Liver (tissue), 9 donors: ENCODE results near the gene GRSF1. TPM values are rescaled to one million over a fixed set of nuclear protein-coding genes. Genes with fewer than 3 reads are reported as not detected.
A peak's percentile ranks its signal among the peaks of the same experiment; 100 is the strongest.
"Not testable (repeated sequence)": the region's sequence is repeated elsewhere in the genome, so short reads cannot be mapped to it uniquely, and the experiment has no call there.

ENCODE experiments used
- DNase-seq: peaks from one replicate; pipeline ENCODE4 v3.0.0-alpha.2; 2017; ENCODE audit warnings: low spot score
- H3K27ac ChIP-seq, 2 donors: one replicate each; pipeline ENCODE4 v1.7.0; 2013; ENCODE audit warnings: inconsistent platforms in 2 of 2, low read length in 2 of 2, control low read depth in 1 of 2, low read depth in 1 of 2, mild to moderate bottlenecking in 1 of 2
- H3K27me3 ChIP-seq, 4 donors: one replicate each; pipeline versions ENCODE4 v1.6.1 to v1.7.0; 2013; ENCODE audit warnings: low read length in 3 of 4, inconsistent platforms in 1 of 4, mild to moderate bottlenecking in 1 of 4, moderate library complexity in 1 of 4; ENCODE audit not compliant: control insufficient read depth in 4 of 4, insufficient read depth in 4 of 4
- H3K36me3 ChIP-seq, 4 donors: one replicate each; pipeline versions ENCODE4 v1.6.1 to v1.7.0; 2013; ENCODE audit warnings: low read length in 3 of 4, mild to moderate bottlenecking in 3 of 4, low read depth in 1 of 4, moderate library complexity in 1 of 4; ENCODE audit not compliant: control insufficient read depth in 4 of 4, insufficient read depth in 3 of 4
- H3K4me1 ChIP-seq, 4 donors: one replicate each; pipeline versions ENCODE4 v1.6.1 to v1.7.0; 2013; ENCODE audit warnings: low read length in 3 of 4, mild to moderate bottlenecking in 3 of 4, moderate library complexity in 1 of 4; ENCODE audit not compliant: control insufficient read depth in 4 of 4, insufficient read depth in 4 of 4
- H3K4me3 ChIP-seq, 3 donors: one replicate each; pipeline versions ENCODE4 v1.6.1 to v1.7.0; 2013; ENCODE audit warnings: low read length in 3 of 3, control low read depth in 1 of 3, low read depth in 1 of 3, mild to moderate bottlenecking in 1 of 3
- H3K9ac ChIP-seq, 2 donors: one replicate each; pipeline ENCODE4 v1.7.0; 2013; ENCODE audit warnings: low read length in 2 of 2, mild to moderate bottlenecking in 2 of 2, moderate library complexity in 2 of 2, control low read depth in 1 of 2, low read depth in 1 of 2
- H3K9me3 ChIP-seq, 4 donors: one replicate each; pipeline versions ENCODE4 v1.6.1 to v1.7.0; 2013; ENCODE audit warnings: low read length in 3 of 4; ENCODE audit not compliant: control insufficient read depth in 4 of 4
- ATF3 ChIP-seq: IDR thresholded peaks from 2 replicates; pipeline ENCODE4 v1.6.1; 2016; ENCODE audit warnings: antibody characterized with exemption
- CTCF ChIP-seq: fragments of 150-350 bp; IDR thresholded peaks from 2 replicates; pipeline ENCODE4 v1.5.1; 2017; ENCODE audit warnings: improper control_type of control experiment, low read depth, low read length; ENCODE audit not compliant: missing input control
- EGR1 ChIP-seq, 2 donors: IDR thresholded peaks; 2 replicates each; pipeline ENCODE4 v1.6.1; 2016 to 2018; ENCODE audit warnings: antibody characterized with exemption in 2 of 2, low read depth in 2 of 2
- FOXA1 ChIP-seq: IDR thresholded peaks from 2 replicates; pipeline ENCODE4 v1.6.1; 2016; ENCODE audit warnings: antibody characterized with exemption
- FOXA2 ChIP-seq: IDR thresholded peaks from 2 replicates; pipeline ENCODE4 v1.6.1; 2016; ENCODE audit warnings: antibody characterized with exemption
- GABPA ChIP-seq, 2 donors: IDR thresholded peaks in 1 of 2; conservative IDR thresholded peaks in 1 of 2; 2 replicates each; pipeline ENCODE4 v1.6.1; 2016; ENCODE audit warnings: antibody characterized with exemption in 2 of 2, mild to moderate bottlenecking in 1 of 2, moderate library complexity in 1 of 2
- HNF4A ChIP-seq, 2 donors: conservative IDR thresholded peaks; 2 replicates each; pipeline ENCODE4 v1.6.1; 2016; ENCODE audit warnings: antibody characterized with exemption in 2 of 2, mild to moderate bottlenecking in 2 of 2
- HNF4G ChIP-seq: IDR thresholded peaks from 2 replicates; pipeline ENCODE4 v1.6.1; 2016; ENCODE audit warnings: antibody characterized with exemption
- JUND ChIP-seq, 2 donors: IDR thresholded peaks; 2 replicates each; pipeline ENCODE4 v1.6.1; 2016; ENCODE audit warnings: antibody characterized with exemption in 2 of 2
- MAX ChIP-seq: IDR thresholded peaks from 2 replicates; pipeline ENCODE4 v1.6.1; 2016; ENCODE audit warnings: antibody characterized with exemption
- NR2F2 ChIP-seq: IDR thresholded peaks from 2 replicates; pipeline ENCODE4 v1.6.1; 2016; ENCODE audit warnings: antibody characterized with exemption
- RAD21 ChIP-seq, 2 donors: IDR thresholded peaks; 2 replicates each; pipeline ENCODE4 v1.6.1; 2016; ENCODE audit warnings: antibody characterized with exemption in 2 of 2, mild to moderate bottlenecking in 2 of 2
- REST ChIP-seq: IDR thresholded peaks from 2 replicates; pipeline ENCODE4 v1.6.1; 2016; ENCODE audit warnings: antibody characterized with exemption, mild to moderate bottlenecking
- RXRA ChIP-seq, 2 donors: IDR thresholded peaks; 2 replicates each; pipeline ENCODE4 v1.6.1; 2017 to 2018; ENCODE audit warnings: antibody characterized with exemption in 2 of 2, mild to moderate bottlenecking in 1 of 2
- SP1 ChIP-seq: IDR thresholded peaks from 2 replicates; pipeline ENCODE4 v1.6.1; 2018; ENCODE audit warnings: antibody characterized with exemption, mild to moderate bottlenecking
- TAF1 ChIP-seq: conservative IDR thresholded peaks from 2 replicates; pipeline ENCODE4 v1.6.1; 2016; ENCODE audit warnings: antibody characterized with exemption, mild to moderate bottlenecking
- YY1 ChIP-seq: IDR thresholded peaks from 2 replicates; pipeline ENCODE4 v1.6.1; 2016; ENCODE audit warnings: antibody characterized with exemption, mild to moderate bottlenecking
- ZBTB33 ChIP-seq: IDR thresholded peaks from 2 replicates; pipeline ENCODE4 v1.6.1; 2016; ENCODE audit warnings: antibody characterized with exemption
- WGBS: extraction: QIAGEN DNeasy Blood & Tissue Kit; methylation state at CpG from one replicate; pipeline ENCODE4 v1.1.7; 2013; 5-methylcytosine and 5-hydroxymethylcytosine counted together
- polyA plus RNA-seq, 2 donors: library from polyadenylated mRNA; stranded (reverse) in 1 of 2; unstranded in 1 of 2; fragments of 200-250 nt in 1 of 2; fragments of >200 nt in 1 of 2; fragmentation: Nextera tagmentation in 1 of 2; extraction: Ambion mirVana in 1 of 2; gene quantifications; one replicate each; pipeline versions ENCODE4 v1.2.1 to v1.2.3, GENCODE V29; 2013 to 2015
- total RNA-seq, 2 donors: library from RNA; depleted of rRNA; stranded (reverse); fragments of >200 nt; gene quantifications; one replicate each; pipeline ENCODE4 v1.2.3, GENCODE V29; 2014
- donor health status: healthy.
- donor health status: healthy.
- donor health status: healthy.
- donor health status: healthy.
- donor health status: healthy.

Gene GRSF1
- total and polyA plus RNA-seq, 4 donors, result 22.5 to 30.4 (median 28.0) TPM

- TF ChIP-seq MAX, result peak; percentile 46
- peak in 1 of 2 donors; percentile 22 for TF ChIP-seq JUND (IDR thresholded peaks at IDR 0.05)
Observed at GRCh38 chr4:70778888-70779422, 60.7 kb downstream of the GRSF1 start (continued).

- no peak for TF ChIP-seq SP1
- no peak for TF ChIP-seq CTCF
- TF ChIP-seq GABPA (IDR thresholded peaks at IDR 0.05 in 1 of 2, conservative IDR thresholded peaks at IDR 0.05 in 1 of 2), result no peak
- TF ChIP-seq NR2F2, result no peak
- no peak for TF ChIP-seq REST
- TF ChIP-seq RAD21 (IDR thresholded peaks at IDR 0.05), result no peak
- no peak for TF ChIP-seq FOXA2
- TF ChIP-seq FOXA1, result no peak
- TF ChIP-seq EGR1 (IDR thresholded peaks at IDR 0.05; ENCODE audit: low read depth in 2 of 2), result no peak
- TF ChIP-seq YY1, result no peak
- TF ChIP-seq HNF4G, result no peak
- no peak for TF ChIP-seq ATF3
- no peak for TF ChIP-seq HNF4A (conservative IDR thresholded peaks at IDR 0.05)
- no peak for TF ChIP-seq JUND (IDR thresholded peaks at IDR 0.05)
- no peak for TF ChIP-seq RXRA (IDR thresholded peaks at IDR 0.05)
- TF ChIP-seq TAF1, result no peak
- TF ChIP-seq ZBTB33, result no peak
- no peaks in the 10 kb centered on the region for H3K4me1 ChIP-seq
- 92% methylated on average over 6 of the region's 6 CpGs for WGBS
- no peak overlapping the region for H3K4me3 ChIP-seq
- no peaks in the 10 kb centered on the region for H3K9me3 ChIP-seq
- no peak overlapping the region for H3K9ac ChIP-seq
- no peaks in the 10 kb centered on the region for H3K27me3 ChIP-seq
- H3K36me3 ChIP-seq, result peaks cover 2 to 18% (median 13%) of the 10 kb centered on the region in 4 donors
- no peak for DNase-seq
- no peak overlapping the region for H3K27ac ChIP-seq
Observed at GRCh38 chr4:70772929-70773555, 66.6 kb downstream of the GRSF1 start.

- H3K4me3 ChIP-seq, H3K27ac ChIP-seq, DNase-seq, H3K4me1 ChIP-seq, H3K9me3 ChIP-seq, H3K27me3 ChIP-seq, H3K9ac ChIP-seq: not testable (repeated sequence)
- WGBS, result 99% methylated on average over 1 of the region's 1 CpG
- H3K36me3 ChIP-seq, result peaks cover 0 to 17% (median 14%) of the 10 kb centered on the region in 4 donors
Observed at GRCh38 chr4:70769396-70769795, 70.3 kb downstream of the GRSF1 start.
